Measurements from ENCODE around the gene CRYBG3.

The CRYBG3 gene

DNA sequence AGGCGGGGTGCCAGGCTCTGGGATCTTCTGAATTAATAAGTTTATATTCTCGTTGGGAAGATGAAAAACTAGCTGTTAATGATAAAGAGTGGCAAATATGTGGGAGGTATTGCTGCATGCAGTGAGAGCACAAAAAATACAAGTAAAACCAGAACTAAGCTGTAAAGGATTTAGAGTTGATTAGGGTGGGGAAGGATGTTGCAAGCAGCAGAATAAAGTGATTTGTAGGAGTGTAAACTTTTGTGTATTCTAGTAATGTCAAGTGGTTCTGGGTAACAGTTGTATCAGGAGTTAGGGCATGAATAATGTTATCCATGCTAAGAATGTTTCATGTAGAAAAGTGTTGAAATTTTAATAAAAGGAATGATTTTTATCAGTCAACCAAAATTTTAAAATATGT is 18.1 kb downstream of the CRYBG3 start:
- no peak for DNase-seq

DNA sequence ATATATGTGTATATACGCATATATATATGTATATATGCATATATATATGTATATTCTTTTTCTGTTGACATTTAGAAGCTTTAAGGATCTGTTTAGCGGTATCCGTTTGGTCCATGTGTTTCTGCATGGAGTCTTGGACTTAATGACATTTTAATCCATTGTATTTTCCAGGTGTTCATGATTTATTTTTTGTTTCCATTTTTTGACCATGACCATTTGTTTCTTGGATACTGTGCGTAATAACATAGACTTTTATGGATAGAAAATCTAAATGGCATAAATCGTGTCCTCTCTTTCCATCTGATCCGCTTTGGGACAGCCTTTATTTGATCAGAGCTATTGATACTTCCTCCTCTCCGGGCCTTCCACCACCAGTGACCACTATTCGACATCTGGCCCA is 19.5 kb downstream of the CRYBG3 start:
- DNase-seq = no peak

DNA sequence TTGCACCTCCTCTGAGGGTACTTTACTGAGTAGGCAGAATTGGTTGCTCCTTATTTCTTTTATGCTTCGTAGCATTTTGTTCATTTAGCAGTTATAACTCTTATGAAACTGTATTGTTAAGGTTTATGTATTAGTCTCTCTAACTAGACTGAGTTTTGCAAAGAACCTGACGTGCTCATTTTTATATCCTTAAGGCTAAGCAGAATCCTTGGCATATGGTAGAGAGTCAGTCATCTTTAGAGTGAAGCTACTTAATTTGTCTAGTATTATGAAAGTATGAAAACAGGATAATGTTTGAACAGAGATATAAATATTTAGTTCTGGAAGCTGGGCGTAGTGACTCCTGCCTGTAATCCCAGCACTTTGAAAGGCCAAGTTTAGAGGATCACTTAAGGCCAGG is 20.1 kb downstream of the CRYBG3 start:
- DNase-seq = no peak

DNA sequence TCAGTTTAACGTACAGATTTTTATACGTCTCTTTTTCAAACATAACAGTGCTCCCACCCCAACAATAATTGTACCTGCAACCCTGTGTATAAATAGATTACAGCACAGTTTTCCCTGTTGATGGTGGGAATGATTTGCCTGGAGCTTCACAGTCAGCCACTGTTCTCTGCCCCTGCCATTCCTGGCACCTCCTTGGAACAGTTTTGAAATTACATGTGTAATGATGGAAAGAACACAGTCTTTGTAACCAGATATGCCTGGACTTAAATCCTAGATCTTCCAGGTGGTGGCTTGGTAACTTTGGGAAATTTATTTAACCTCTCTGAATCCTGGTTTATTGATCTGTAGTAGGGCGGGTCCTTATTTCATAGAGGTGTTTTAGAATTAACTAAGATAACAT is 27.0 kb downstream of the CRYBG3 start:
- DNase-seq = no peak

DNA sequence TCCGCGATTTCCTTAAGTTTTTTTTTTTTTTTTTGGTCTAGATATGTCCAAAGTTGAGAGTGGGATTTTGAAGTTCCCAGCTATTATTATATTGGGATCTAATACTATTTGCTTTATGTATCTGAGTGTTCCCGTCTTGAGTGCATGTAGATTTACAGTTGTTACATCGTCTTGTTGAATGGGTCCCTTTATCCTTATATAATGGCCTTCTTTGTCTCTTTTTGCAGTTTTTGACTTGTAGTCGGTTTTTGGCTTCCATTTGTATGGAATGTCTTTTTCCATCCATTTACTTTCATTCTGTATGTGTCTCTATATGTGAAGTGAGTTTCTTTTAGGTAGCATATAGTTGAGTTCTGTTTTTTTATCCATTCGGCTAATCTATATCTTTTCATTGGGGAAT is 35.6 kb downstream of the CRYBG3 start:
- DNase-seq = no peak

DNA sequence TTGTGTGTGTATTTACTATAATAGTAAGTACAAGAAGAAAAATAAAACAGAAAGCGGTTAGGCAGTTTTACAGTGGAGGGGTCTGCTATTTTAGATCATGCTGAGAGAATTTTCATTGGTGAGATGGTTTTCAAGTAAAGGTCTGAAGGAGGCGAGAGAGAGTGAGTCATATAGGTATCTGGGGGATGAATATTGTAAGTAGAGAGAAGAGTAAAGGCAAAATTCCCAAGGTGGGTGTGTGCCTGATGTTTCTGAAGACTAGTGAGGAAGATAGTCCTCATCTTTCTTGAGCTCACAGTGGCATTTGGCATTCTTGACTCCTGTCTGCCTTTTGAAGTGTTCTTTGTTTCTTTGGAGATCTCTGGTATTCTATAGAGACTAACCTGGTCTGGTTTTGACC is 38.6 kb downstream of the CRYBG3 start:
- no peak for DNase-seq

DNA sequence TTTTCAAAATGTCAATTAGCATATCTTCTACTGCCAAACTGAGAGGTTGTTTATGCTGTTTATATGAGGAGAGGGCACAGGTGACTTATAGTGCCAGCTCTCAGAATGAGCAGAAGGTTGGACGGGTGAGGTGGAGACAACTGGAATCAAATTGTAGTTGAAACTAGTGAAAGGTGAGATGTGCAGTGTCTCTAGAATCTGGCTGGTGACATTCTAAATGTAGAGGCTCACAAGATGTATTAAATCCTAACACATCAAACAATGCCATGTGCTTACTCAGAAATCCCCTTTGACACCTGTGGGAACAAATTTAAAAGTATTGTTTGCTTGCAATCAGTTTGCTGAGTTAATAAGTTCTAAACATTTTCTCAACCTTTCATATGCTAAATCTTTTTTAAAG is 40.8 kb downstream of the CRYBG3 start:
- no peak for DNase-seq

DNA sequence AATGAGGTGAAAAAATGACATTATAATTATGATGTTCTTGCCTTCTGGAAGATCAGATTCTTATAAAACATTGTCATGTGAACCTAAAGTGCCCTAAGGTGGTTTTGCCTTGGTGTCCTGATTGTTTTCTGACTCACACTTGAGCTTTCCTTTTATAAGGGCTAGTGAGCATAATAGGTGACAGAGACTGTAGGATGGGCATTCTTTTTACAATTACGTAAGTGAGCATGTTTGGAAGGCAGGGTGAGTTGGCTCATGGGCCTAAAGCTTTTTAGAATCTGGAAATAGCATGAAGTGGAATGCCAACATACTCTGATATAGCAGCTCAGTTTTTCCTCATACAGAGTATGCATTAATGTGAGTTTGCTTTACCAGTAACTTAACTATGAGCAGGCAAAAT is 41.2 kb downstream of the CRYBG3 start:
- DNase-seq = no peak

DNA sequence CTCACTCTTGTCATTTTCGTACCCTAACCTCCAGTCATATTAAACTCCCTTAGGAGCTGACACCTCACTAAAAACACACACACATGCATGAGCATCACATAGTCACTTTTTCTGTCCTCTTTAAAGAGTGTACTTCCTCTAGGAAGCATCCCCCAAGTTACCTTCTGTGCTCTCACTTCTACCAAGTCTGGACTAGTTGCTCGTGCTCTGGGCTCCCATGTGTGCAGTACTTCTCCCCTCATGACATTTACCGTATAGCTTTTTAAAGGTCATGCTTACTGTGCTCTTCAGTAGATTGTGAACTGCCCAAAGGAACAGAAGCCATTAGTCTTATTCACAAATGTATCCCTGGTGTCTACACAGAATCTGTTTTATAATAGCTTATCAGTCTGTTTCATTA is 42.0 kb downstream of the CRYBG3 start:
- DNase-seq = no peak

DNA sequence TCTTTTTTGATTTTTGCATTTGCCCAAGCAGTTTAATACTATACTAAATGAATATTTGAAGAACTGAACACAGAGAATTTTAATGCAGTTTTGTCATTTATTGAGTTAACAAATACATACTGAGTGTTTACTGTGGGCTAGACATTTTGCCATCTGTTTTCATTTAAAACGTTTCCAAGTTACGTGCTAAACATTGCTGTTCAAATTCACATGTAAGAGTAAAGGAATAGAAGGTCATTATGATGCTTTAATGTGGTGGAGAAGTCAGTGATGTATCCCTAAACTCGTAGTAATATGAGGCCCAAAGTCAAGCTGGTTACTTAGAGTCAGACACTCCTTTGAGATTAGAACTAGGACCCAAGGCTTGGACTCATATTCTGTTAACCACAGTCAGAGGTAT is 49.4 kb downstream of the CRYBG3 start:
- DNase-seq = no peak

DNA sequence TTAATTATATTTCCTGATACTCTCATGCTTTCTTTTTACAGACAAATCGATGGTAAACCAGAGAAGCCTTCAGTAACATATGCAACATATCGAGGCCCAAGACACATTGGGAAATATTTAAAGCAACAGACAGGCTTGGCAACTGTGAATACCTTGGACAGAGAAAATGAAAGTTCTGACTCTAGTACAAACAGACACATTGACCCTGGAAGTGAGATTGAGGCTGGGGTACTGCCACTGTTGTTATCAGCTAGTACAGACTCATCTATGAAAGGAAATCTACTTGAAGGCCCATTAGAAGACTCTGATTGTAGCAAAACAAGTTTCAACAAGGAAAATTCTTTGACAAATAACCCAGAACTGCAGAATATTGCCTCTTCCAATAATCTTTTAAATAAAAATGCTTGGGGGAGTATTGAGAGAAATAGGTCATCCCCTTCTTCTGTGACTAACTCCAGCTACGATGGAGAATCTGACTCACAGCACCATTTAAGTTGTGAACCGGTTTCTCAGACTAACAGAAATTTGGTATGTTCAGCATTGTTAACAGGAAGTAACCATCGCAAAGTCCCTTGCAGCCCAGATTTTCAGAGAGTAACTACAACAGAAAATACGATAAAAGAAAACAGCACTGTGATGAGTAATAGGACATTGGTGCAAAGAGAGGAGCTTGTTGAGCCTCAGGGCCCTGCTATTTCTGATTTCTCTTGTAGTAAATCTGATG is 50.2 kb downstream of the CRYBG3 start:
- DNase-seq = no peak

DNA sequence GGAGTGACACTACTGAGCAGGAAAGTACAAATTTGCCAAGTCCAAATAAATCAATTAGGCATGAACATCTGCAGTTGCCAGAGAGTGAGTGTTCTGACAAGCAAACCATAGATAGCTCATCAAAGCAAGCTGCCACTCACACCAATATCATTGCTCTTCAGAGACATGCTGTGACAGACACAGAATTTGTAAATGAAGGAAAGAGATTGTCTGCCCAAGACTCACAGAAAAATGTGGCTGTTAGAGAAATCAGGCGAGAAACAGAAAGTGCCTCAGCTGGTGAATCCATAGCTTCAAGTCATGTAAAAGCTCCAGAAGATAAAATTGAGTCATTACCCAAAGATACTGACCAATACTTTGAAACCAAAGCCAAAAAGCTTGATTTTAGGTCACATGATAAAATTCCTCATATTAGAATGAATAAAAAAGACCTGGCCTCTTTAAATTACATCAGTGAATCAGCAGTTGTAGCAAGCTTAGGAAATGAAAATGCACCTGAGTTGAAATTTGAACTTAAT is 50.8 kb downstream of the CRYBG3 start:
- no peak for DNase-seq

DNA sequence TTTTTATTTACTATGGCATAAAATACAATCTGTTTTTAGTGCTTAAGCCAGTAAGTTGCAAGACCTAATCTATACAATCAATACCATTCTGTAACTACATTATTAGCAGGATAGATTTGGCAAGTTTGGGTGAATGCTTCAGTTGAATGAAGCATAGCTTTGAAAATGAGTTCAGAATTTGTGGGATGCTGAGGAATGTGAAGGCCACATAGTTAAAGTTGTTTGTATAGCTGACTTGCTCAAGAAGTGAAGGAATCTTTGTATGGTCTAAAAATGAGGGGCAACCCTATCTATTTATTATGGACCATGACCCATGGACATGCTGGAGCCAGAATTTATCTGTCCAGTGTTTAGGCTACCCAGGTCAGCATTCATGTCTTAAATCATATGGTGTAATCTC is 58.5 kb downstream of the CRYBG3 start:
- DNase-seq = no peak

DNA sequence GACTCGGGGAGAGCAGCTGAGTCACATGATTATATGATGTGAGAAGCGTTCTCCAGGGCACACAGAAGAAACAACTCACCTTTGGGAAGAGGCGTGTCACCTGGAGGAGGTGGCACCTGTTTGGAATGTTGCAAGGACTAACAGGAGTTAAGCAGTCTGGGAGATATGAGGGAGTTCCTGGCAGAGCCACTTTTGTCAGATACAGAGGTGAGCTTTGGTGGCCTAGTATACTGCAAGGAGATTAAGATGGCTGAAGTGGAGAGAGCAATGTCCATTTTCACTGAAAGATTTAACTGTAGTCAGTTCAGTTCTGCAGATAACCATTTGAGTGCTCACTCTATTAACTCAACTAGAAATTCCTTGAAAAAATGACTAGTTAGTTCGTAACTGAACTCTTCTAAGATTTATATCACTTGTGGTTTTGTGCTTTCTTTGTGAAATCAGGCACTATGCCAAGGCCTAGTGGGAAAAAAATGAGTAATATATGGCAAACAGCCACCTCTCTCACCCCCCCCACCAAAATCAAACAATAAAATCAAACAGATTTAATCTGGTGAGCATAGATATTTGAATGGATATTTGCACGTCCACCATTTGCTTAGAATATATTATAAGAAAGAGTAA is 61.3 kb downstream of the CRYBG3 start:
- peak; percentile 18 to 62 for DNase-seq

DNA sequence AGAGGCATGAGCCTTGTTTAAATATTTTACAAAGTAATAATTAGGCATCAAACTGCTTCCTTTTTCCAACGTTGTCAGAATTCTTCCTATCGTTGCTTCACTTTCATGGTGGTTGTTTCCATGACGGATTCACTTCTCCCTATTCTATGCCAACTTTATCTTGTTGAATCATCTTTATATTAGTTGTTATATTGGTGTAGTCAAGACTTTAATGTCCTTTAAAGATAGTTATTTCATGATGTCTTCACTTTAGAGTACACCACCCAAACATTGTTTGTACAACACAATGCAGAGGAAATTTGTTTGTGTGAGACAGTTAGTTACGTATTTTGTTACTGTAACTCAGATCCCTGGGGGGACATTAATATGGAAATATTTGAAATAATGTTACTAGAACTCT is 61.9 kb downstream of the CRYBG3 start:
- DNase-seq = no peak

DNA sequence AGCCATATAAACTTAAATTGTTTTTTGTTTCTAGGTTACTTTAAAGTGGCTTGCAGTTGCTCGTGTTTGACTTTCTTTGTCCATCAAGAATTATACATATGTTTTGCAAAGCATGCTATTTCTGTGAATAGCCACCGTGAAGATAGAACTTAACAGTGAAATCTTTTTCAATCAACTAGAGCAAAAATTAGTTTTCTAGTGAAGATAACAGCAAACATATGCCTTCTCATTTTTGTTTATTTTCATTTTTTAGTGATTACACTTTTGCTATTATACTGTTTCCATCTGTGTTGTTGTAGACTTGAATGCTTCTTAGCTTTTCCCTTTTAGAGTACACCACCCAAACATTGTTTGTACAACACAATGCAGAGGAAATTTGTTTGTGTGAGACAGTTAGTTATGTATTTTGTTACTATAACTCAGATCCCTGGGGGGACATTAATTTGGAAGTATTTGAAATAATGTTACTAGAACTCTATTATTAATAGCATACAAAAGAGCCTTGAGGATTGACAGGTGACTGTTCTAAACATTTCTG is 62.8 kb downstream of the CRYBG3 start:
- DNase-seq = no peak

DNA sequence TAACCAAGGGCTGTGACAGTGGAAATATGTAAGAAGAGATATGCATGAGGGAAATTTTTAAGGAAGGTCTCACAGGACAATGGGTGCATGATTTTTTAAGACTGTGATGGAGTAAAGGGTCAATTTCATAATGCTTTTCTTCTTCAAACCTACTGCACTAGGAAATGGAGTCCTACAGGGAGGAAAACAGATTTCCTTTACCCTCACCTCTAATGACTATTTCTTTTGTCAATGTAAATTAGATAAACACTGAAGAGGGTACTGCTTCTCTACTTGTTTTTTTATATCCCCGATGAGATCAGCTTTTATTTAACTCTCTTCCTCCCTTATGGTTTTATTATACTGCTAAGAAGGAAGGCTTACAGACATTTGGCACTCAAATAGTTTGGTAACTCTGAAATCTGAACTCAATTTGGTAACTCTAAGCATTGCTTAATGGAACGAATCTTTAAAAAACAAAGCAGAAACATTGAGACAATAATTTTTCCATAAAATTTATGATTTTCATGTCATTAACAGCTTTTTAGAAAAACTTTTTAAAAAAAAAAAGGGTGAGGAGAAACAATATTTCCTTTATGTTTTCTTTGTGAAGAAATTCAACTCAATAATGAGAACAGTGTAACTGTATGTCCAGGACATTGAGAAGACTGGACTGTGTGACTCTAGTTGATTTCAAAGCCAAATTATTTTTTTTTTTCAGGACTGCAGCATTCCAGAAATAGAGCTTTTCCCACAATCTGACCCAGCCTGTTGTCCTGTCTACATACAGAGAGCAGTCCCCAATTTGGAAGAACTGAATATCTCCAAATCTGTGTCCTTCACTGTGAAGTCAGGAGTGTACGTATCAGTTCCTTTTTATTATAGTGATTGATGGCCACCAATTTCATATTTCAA is 64.4 kb downstream of the CRYBG3 start:
- DNase-seq = no peak

DNA sequence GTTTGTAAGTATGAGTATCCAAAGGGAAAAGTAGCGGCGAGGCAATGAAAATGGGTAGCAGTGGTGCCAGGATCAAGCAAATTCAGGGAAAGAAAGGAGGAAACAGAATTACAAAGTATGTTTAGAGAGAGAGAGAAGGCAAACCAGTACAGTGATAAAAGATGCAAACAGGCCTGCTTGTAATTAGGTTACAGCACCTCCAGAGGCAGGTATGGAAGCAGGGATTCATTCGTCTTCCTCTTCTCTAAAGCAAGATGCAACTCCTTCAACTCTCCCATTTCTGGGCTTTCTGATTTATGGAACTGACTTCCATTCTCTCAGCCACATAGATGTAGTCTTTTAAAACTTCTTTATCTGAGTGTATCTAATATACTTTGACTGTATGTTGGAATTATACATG is 68.0 kb downstream of the CRYBG3 start:
- DNase-seq = no peak

DNA sequence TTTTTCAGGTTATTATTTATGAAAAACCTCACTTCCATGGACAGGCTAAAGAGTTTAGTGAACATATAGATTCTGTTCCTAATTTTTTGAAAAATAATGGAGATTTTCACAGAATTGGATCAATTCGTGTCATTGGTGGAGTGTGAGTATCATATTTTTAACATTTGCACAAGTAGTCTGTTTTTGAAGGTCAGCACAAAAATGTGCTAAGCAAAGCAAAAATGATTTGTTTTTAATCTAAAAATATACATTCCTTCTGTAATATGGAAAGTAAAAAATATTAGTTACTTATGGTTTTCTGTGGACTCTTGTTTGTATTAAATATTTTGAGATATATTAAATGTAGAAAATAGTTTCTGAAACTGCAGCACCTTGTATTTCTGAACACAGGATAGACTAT is 71.0 kb downstream of the CRYBG3 start:
- no peak for DNase-seq

DNA sequence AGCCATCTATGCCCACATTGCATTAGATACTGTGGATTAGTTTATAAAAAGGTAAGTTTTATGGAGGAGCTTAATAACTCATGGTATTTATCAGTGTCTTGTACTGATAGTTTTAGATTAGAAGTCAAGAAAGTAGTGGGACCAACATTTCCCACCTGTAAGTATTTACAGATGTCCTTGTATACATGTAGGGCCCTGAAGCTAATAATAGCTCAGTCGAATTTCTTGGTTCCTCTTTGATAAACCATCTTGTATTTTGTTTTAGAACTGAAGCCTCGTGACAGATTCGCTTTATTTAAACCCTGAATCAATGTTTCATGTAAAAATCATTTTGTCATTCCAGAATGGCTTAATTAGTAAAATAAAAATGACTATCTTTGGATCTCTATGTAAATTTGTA is 73.4 kb downstream of the CRYBG3 start:
- DNase-seq = no peak

DNA sequence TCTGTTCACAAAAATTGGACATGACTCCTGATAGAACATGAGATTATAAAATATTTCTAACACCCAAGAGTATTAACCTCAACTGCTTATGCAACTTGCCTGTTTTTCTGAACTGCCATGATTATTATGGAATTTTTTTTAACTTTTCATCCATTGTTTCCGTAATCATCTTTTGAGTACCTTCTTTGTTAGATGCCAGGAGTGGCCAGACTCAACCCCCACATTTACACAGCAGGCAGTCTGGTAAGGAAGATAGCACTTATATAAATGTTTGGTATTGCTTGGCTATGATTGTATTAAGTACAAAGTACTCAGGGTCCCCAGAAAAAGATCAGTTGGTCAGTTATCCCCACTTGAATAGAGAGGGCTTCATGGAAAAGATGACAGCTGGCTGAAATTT is 74.3 kb downstream of the CRYBG3 start:
- DNase-seq = no peak

DNA sequence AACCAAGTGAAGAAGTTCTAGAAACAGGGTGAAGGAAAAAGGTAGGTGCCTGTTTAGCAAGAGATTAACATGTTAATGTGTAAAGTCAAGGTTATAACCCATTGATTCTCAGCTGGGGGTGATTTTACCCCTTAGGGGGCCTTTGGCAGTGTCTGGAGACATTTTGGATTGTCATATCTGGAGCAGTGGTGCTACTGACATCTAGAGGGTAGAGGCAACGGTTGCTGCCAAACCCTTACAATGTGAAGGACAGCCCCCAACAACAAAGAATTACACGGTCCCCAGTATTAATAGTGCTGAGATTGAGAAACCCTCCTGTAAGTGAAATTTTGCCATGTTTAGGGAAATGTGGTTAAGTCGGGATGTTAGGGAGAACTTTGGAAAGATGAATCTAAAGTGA is 74.7 kb downstream of the CRYBG3 start:
- peak in 1 of 2 experiments; percentile 24 for DNase-seq

DNA sequence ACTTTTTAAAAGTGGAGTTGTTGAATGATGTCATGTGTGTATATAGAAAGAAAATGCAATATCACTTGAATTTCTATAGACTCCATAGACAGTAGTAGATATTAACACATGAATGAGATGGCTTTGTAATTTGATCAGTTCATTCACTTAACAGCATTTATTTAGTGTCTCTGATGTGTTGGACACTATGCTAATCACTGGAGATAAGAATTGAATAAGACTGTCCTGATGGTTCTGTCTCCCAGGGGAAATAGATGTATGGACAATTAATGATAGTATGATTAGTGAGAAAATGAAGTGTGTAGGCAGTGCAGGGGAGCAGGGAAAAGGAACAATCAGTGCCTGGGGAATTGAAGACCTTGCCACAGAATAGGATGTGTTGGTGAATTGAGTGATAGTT is 77.5 kb downstream of the CRYBG3 start:
- no peak for DNase-seq

All from NCI-H2081 (cell line).